ENCODE measurements around the gene CRYGC. TPM values are rescaled to one million over a fixed set of nuclear protein-coding genes. Genes with fewer than 3 reads are reported as not detected.

CRYGC gene
- total and polyA plus RNA-seq, 2 donors from 2014 or later, result not detected

DNA sequence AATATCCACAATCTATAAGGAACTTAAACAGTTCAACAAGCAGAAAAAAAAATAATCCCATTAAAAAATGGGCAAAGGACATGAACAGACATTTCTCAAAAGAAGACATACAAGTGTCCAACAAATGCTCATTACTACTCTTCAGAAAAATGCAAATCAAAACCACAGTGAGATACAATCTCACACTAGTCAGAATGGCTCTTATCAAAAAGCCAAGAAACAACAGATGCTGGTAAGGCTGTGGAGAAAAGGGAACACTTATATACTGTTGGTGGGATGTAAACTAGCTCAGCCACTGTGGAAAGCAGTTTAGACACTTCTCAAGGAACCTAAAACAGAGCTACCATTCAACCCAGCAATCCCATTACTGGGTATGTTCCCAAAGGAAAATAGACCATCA lies 23.5 kb upstream of the CRYGC start:
- Histone ChIP-seq H3K4me1 (ENCODE audit: control insufficient read depth in 2 of 3, insufficient read depth in 2 of 3, low read depth in 1 of 3, low read length in 3 of 3) (no peaks in the 10 kb centered on the region), H3K36me3 (ENCODE audit: control insufficient read depth in 2 of 3, insufficient read depth in 3 of 3, low read length in 3 of 3) (no peaks in the 10 kb centered on the region), H3K9ac (ENCODE audit: low read length in 3 of 3) (no peak overlapping the region), H3K9me3 (ENCODE audit: control insufficient read depth in 2 of 3, insufficient read depth in 1 of 3, low read length in 3 of 3) (no peaks in the 10 kb centered on the region), H3K4me3 (ENCODE audit: low read length in 3 of 3) (no peak overlapping the region), H3K27ac (ENCODE audit: low read depth in 2 of 2, low read length in 2 of 2) (no peak overlapping the region), H3K27me3 (ENCODE audit: control insufficient read depth, insufficient read depth, low read length) (no peaks in the 10 kb centered on the region)
- intact Hi-C loops (cut with DNase I), result no loop called here
- FAIRE-seq (no peak), DNase-seq (no peak)
- TF ChIP-seq, protein P1, sequence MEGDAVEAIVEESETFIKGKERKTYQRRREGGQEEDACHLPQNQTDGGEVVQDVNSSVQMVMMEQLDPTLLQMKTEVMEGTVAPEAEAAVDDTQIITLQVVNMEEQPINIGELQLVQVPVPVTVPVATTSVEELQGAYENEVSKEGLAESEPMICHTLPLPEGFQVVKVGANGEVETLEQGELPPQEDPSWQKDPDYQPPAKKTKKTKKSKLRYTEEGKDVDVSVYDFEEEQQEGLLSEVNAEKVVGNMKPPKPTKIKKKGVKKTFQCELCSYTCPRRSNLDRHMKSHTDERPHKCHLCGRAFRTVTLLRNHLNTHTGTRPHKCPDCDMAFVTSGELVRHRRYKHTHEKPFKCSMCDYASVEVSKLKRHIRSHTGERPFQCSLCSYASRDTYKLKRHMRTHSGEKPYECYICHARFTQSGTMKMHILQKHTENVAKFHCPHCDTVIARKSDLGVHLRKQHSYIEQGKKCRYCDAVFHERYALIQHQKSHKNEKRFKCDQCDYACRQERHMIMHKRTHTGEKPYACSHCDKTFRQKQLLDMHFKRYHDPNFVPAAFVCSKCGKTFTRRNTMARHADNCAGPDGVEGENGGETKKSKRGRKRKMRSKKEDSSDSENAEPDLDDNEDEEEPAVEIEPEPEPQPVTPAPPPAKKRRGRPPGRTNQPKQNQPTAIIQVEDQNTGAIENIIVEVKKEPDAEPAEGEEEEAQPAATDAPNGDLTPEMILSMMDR (IDR thresholded peaks at IDR 0.05; ENCODE audit: borderline replicate concordance, extremely low read depth, insufficient read depth), result no peak

DNA sequence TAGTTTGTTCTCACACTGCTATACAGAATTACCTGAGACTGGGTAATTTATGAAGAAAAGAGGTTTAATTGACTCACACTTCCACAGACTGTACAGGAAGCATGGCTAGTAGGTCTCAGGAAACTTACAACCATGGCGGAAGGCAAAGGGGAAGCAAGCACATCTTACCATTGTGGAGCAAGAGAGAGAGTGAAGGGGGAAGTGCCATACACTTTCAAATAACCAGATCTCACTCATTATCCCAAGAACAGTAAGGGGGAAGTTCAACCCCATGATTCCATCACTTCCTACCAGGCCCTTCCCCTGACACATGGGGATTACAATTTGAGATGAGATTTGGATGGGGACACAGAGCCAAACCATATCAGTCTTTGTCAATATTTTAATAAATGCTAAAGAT lies 21.3 kb upstream of the CRYGC start:
- H3K36me3 ChIP-seq (ENCODE audit: control insufficient read depth in 2 of 3, insufficient read depth in 3 of 3, low read length in 3 of 3), result no peaks in the 10 kb centered on the region
- intact Hi-C loops (cut with DNase I), result no loop called here
- TF ChIP-seq, protein P1 (IDR thresholded peaks at IDR 0.05; ENCODE audit: borderline replicate concordance, extremely low read depth, insufficient read depth), result no peak
- H3K27me3 ChIP-seq (ENCODE audit: control insufficient read depth, insufficient read depth, low read length), result no peaks in the 10 kb centered on the region
- DNase-seq (no peak), FAIRE-seq (no peak)
- H3K9me3 ChIP-seq (ENCODE audit: control insufficient read depth in 2 of 3, insufficient read depth in 1 of 3, low read length in 3 of 3), result no peaks in the 10 kb centered on the region
- no peak overlapping the region for H3K27ac ChIP-seq (ENCODE audit: low read depth in 2 of 2, low read length in 2 of 2)
- H3K4me3 ChIP-seq (ENCODE audit: low read length in 3 of 3), result no peak overlapping the region
- H3K4me1 ChIP-seq (ENCODE audit: control insufficient read depth in 2 of 3, insufficient read depth in 2 of 3, low read depth in 1 of 3, low read length in 3 of 3), result no peaks in the 10 kb centered on the region
- no peak overlapping the region for H3K9ac ChIP-seq (ENCODE audit: low read length in 3 of 3)

DNA sequence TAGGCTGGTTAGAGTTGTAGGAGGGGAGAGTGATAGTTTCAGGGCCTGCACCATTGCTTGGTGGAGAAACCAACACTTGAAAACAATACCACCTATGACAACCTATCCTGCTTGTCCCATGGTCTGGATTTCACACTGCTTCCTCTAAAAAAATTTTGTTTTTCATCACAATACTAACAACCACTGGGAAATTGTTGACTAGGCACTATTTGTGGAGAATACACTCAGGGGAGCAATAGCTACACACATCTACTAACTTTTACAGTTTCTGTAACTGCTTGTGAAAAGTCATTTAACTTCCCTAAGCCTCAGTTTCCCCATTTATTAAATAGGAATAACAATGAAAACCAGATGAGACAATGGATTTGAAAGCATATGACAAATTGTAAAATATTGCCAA lies 20.5 kb upstream of the CRYGC start:
- Histone ChIP-seq H3K36me3 (ENCODE audit: control insufficient read depth in 2 of 3, insufficient read depth in 3 of 3, low read length in 3 of 3) (no peaks in the 10 kb centered on the region), H3K9ac (ENCODE audit: low read length in 3 of 3) (no peak overlapping the region), H3K4me1 (ENCODE audit: control insufficient read depth in 2 of 3, insufficient read depth in 2 of 3, low read depth in 1 of 3, low read length in 3 of 3) (no peaks in the 10 kb centered on the region), H3K9me3 (ENCODE audit: control insufficient read depth in 2 of 3, insufficient read depth in 1 of 3, low read length in 3 of 3) (no peaks in the 10 kb centered on the region), H3K4me3 (ENCODE audit: low read length in 3 of 3) (no peak overlapping the region), H3K27me3 (ENCODE audit: control insufficient read depth, insufficient read depth, low read length) (no peaks in the 10 kb centered on the region), H3K27ac (ENCODE audit: low read depth in 2 of 2, low read length in 2 of 2) (no peak overlapping the region)
- FAIRE-seq (no peak), DNase-seq (no peak)
- intact Hi-C loops (cut with DNase I), result no loop called here
- TF ChIP-seq, protein P1 (IDR thresholded peaks at IDR 0.05; ENCODE audit: borderline replicate concordance, extremely low read depth, insufficient read depth), result no peak

DNA sequence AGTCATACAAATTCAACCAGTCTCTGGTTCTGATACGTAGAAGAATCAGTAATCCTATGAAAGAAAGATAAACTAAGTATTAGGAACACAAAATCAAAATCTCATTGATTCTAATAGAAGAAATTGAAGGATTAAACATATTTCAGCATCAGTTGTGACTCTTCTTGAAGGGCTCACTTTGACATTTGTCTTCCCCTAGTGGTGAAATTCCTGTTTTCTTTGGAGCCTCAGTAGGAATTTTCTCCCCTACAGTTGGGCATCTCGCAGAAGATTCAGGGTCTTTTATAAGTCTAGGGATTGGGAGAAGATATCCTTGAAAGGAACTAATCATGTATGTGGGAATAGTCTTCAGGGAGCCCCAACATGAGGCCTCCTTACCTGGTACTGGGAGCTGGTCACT lies 19.2 kb upstream of the CRYGC start:
- Histone ChIP-seq H3K4me3 (ENCODE audit: low read length in 3 of 3) (no peak overlapping the region), H3K27ac (ENCODE audit: low read depth in 2 of 2, low read length in 2 of 2) (no peak overlapping the region), H3K9ac (ENCODE audit: low read length in 3 of 3) (no peak overlapping the region), H3K27me3 (ENCODE audit: control insufficient read depth, insufficient read depth, low read length) (no peaks in the 10 kb centered on the region), H3K4me1 (ENCODE audit: control insufficient read depth in 2 of 3, insufficient read depth in 2 of 3, low read depth in 1 of 3, low read length in 3 of 3) (no peaks in the 10 kb centered on the region), H3K9me3 (ENCODE audit: control insufficient read depth in 2 of 3, insufficient read depth in 1 of 3, low read length in 3 of 3) (no peaks in the 10 kb centered on the region), H3K36me3 (ENCODE audit: control insufficient read depth in 2 of 3, insufficient read depth in 3 of 3, low read length in 3 of 3) (no peaks in the 10 kb centered on the region)
- DNase-seq (no peak), FAIRE-seq (no peak)
- intact Hi-C loops (cut with DNase I), result no loop called here
- TF ChIP-seq, protein P1 (IDR thresholded peaks at IDR 0.05; ENCODE audit: borderline replicate concordance, extremely low read depth, insufficient read depth), result no peak
